OCI-LY7 (cell line): ENCODE measurements around the gene ERMAP. TPM values are rescaled to one million over a fixed set of nuclear protein-coding genes. Genes with fewer than 3 reads are reported as not detected.

Experiments
- BruUV-seq: library from RNA; stranded (reverse); fragments of 400-500 nt; replicated peaks from 2 replicates; lab custom pipeline; 2021; lab: Mats Ljungman, UMichigan
- CTCF ChIA-PET: fragments of 300-600 bp; sonication (Branson Sonifier 250); formaldehyde crosslinking; loops from one replicate; lab custom pipeline; 2022; ENCODE audit warnings: antibody characterized with exemption; ENCODE audit not compliant: unreplicated experiment; lab: Charles Lee
- POLR2A ChIA-PET: fragments of 300-600 bp; sonication (Branson Sonifier 250); formaldehyde crosslinking; loops from one replicate; lab custom pipeline; 2022; ENCODE audit warnings: antibody characterized with exemption; lab: Charles Lee
- DNase-seq: peaks from one replicate; pipeline ENCODE4 v3.0.0-alpha.2; 2015; ENCODE audit warnings: low spot score
- H2AFZ ChIP-seq: fragments of 200-600 bp; sonication (generic), shearing (Covaris generic); 2 replicates; pipeline ENCODE4 v1.6.1; 2014; ENCODE audit warnings: mild to moderate bottlenecking, antibody characterized with exemption, low read length, moderate library complexity
- H3K27ac ChIP-seq: fragments of 200-600 bp; sonication (generic); 2 replicates; pipeline ENCODE4 v1.5.1; 2014; ENCODE audit warnings: mixed run types, low read depth, mild to moderate bottlenecking, moderate library complexity, low read length, inconsistent platforms; ENCODE audit not compliant: poor library complexity, severe bottlenecking
- H3K36me3 ChIP-seq: fragments of 200-600 bp; sonication (generic); 2 replicates; pipeline ENCODE4 v1.6.1; 2014; ENCODE audit warnings: mild to moderate bottlenecking, antibody characterized with exemption, low read length, moderate library complexity, mixed read lengths; ENCODE audit not compliant: insufficient read depth
- H3K4me1 ChIP-seq: fragments of 200-600 bp; sonication (generic); 2 replicates; pipeline ENCODE4 v1.5.1; 2014; ENCODE audit warnings: mild to moderate bottlenecking, low read length; ENCODE audit not compliant: insufficient read depth, poor library complexity, severe bottlenecking
- H3K4me2 ChIP-seq: fragments of 200-600 bp; sonication (generic); 2 replicates; pipeline ENCODE4 v1.6.1; 2014; ENCODE audit warnings: mild to moderate bottlenecking, low read length
- H3K4me3 ChIP-seq: fragments of 200-600 bp; sonication (generic); 2 replicates; pipeline ENCODE4 v1.5.1; 2014; ENCODE audit warnings: mild to moderate bottlenecking, low read depth, low read length; ENCODE audit not compliant: poor library complexity, severe bottlenecking
- H3K79me2 ChIP-seq: fragments of 200-600 bp; sonication (generic); 2 replicates; pipeline ENCODE4 v1.6.1; 2016; ENCODE audit warnings: low read depth, mild to moderate bottlenecking, low read length, moderate library complexity, mixed read lengths; ENCODE audit not compliant: insufficient read depth
- H3K9me2 ChIP-seq: fragments of 200-600 bp; sonication (generic); 2 replicates; pipeline ENCODE4 v1.6.1; 2016; ENCODE audit warnings: mild to moderate bottlenecking, low read length, mixed read lengths; ENCODE audit not compliant: insufficient read depth
- H3K9me3 ChIP-seq: fragments of 200-600 bp; sonication (generic); 2 replicates; pipeline ENCODE4 v1.6.1; 2014; ENCODE audit warnings: mild to moderate bottlenecking, mixed run types, low read length, mixed read lengths
- H4K20me1 ChIP-seq: fragments of 200-600 bp; sonication (generic); 2 replicates; pipeline ENCODE4 v1.6.1; 2014; ENCODE audit warnings: mild to moderate bottlenecking, antibody characterized with exemption, low read length, moderate library complexity, mixed read lengths; ENCODE audit not compliant: insufficient read depth
- CTCF ChIP-seq: fragments of 200-600 bp; sonication (generic); conservative IDR thresholded peaks from 2 replicates; pipeline ENCODE4 v1.5.1; 2014; ENCODE audit warnings: mild to moderate bottlenecking, antibody characterized with exemption, low read length, moderate library complexity, mixed read lengths
- EZH2phosphoT487 ChIP-seq: fragments of 200-600 bp; sonication (generic); IDR thresholded peaks from 2 replicates; pipeline ENCODE4 v1.6.1; 2018; ENCODE audit warnings: low read depth, borderline replicate concordance, mild to moderate bottlenecking, mixed run types, antibody characterized with exemption, low read length, moderate library complexity, mixed read lengths
- intact Hi-C: fragments of 100-400 bp; cut with micrococcal nuclease; formaldehyde crosslinking; loops from one replicate; pipeline ENCODE4 v1.10.0; 2022; ENCODE audit not compliant: unreplicated experiment
- total RNA-seq, 2 experiments: library from RNA; depleted of rRNA in 1 of 2; stranded (reverse); fragments of >200 nt in 1 of 2; shearing (Covaris generic) in 1 of 2; gene quantifications; 2 replicates each; pipeline ENCODE4 v1.2.3, GENCODE V29; 2014 to 2022

The ERMAP gene
- total RNA-seq, 2 experiments from 2014 or later: 2.7 to 5.1 TPM

GRCh38 chr1:42846257-42847110 lies 29.6 kb downstream of the ERMAP start, which contains the start of gene ZNF691:
Gene ZNF691 (plus strand): TSS chr1:42846613. CDS start chr1:42849659, 3,046 bp downstream.
- H3K9me2 ChIP-seq: no peaks in the 10 kb centered on the region
- CTCF ChIA-PET: interaction anchor here (0.6 to 1.9 kb wide), 4 partner anchors 18 to 80 kb away, joined by 3 to 9 read pairs (median 4); partner anchors contain the start of genes C1orf50, ERMAP, P3H1 and SVBP
- intact Hi-C loops: loop anchor here (2.0 kb wide), 1 partner anchor 30 kb away; the partner anchor contains the start of genes ERMAP and SVBP
- H3K9me3 ChIP-seq: no peaks in the 10 kb centered on the region
- TF ChIP-seq CTCF (peak; percentile 59), EZH2phosphoT487 (no peak)
- H3K4me1 ChIP-seq: peaks cover 48% of the 10 kb centered on the region
- peak; percentile 97 for DNase-seq
- peaks cover 26% of the 10 kb centered on the region for H3K36me3 ChIP-seq
- H4K20me1 ChIP-seq: no peaks in the 10 kb centered on the region
- BruUV-seq: no TSS peak
- POLR2A ChIA-PET: interaction anchor here (0.5 to 5.0 kb wide), 16 partner anchors 11 to 326 kb away, joined by 3 to 35 read pairs (median 6); partner anchors contain the start of genes C1orf50, ERMAP, P3H1 and SVBP
- H3K4me3 ChIP-seq: peak within 1 kb of the TSS; percentile 89
- peak within 1 kb of the TSS; percentile 97 for H2AFZ ChIP-seq
- peak within 1 kb of the TSS; percentile 99 for H3K4me2 ChIP-seq
- peak within 1 kb of the TSS; percentile 73 for H3K27ac ChIP-seq
- peaks cover 27% of the 10 kb centered on the region for H3K79me2 ChIP-seq

GRCh38 chr1:42847111-42847595 lies 30.2 kb downstream of the ERMAP start:
- no peaks in the 10 kb centered on the region for H3K9me2 ChIP-seq
- no TSS peak for BruUV-seq
- peak overlapping the region; percentile 73 for H3K27ac ChIP-seq
- H3K4me1 ChIP-seq: peaks cover 55% of the 10 kb centered on the region
- intact Hi-C loops: loop anchor here (2.0 kb wide), 1 partner anchor 30 kb away; the partner anchor contains the start of genes ERMAP and SVBP
- peak overlapping the region; percentile 99 for H3K4me2 ChIP-seq
- ChIA-PET CTCF (interaction anchor here (1.3 to 1.9 kb wide), 2 partner anchors 18 to 81 kb away, joined by 4 to 9 read pairs; partner anchors contain the start of genes C1orf50 and P3H1), POLR2A (interaction anchor here (0.5 to 5.0 kb wide), 11 partner anchors 9 to 376 kb away, joined by 3 to 35 read pairs (median 8); partner anchors contain the start of genes C1orf50, ERMAP and P3H1)
- no peaks in the 10 kb centered on the region for H4K20me1 ChIP-seq
- peak; percentile 51 for DNase-seq
- TF ChIP-seq CTCF: no peak
- TF ChIP-seq EZH2phosphoT487: no peak
- peak overlapping the region; percentile 43; the same call in 1 of the 2 replicates for H2AFZ ChIP-seq
- peaks cover 27% of the 10 kb centered on the region for H3K79me2 ChIP-seq
- H3K4me3 ChIP-seq: peak overlapping the region; percentile 89
- peaks cover 33% of the 10 kb centered on the region for H3K36me3 ChIP-seq
- no peaks in the 10 kb centered on the region for H3K9me3 ChIP-seq
